T-helper 1 cell (primary cell): Measurements from ENCODE around the gene HDAC4.

Experiments used
- DNase-seq, 5 donors: peaks; one replicate each; pipeline ENCODE4 v3.0.0-alpha.2; 2012 to 2020

The HDAC4 gene

GRCh38 chr2:239307921-239308613 is 92.8 kb downstream of the HDAC4 start:
- DNase-seq: no peak

DNA sequence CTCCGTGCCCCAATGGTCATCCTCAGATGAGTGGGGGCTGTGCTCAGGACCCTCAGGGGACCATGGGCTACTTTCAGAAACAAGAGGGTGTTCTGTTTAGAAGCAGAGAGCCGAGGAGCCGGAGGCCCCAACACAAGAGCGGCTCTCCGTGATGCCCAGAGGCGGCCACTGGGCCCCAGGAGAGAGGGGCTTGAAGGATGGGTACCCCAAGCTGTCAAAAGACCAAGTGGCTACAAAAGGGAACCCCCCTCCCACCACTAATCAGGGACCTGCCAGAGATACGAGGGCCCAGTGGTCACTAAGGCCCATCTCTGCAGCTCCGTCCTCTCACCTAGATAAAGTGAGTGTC is 93.6 kb downstream of the HDAC4 start:
- no peak for DNase-seq

DNA sequence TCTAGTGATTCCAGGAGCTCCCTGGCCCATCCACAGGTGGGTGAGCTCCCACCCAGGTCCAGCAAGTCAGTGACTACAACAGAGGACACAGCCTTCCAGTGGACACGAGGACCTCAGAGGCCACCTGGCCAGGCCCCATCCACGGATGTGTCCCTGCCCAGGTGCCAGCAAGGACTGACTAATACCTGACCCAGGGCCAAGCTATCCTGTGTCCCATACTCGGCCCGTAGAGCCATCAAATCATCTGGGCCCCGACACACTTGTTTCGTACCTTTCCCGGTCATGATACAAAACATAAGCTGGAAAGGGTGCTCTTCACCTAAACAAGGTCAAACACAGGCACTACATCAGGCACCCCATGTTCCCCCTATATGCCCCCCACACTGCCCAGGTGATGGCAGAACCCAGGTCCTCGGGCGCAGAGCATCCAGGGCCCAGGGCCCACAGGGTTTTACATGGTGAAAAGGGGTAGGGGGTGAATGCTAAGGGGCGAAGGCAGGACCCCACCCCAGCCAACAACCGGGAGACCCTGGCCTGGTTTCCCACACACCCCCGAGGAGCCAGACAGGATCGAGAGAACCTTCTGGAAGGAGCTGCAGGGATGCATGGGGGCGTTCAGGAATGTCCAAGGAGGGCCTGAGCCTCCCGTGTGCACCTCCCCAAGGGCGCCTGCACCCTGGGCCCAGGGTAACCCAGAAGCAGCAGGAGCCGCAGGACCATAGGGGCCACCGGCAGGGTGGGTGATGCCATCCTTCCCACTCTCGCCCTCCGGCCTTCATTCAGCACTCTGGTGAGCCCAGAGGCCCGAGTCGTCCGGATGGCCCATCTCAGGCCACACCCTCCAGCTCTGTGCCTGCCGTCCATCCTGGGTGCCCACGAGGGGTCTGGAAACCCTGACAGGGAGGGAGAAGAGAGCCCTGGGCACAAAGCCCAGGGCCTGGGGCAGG is 94.3 kb downstream of the HDAC4 start:
- no peak for DNase-seq

GRCh38 chr2:239305771-239306170 is 95.0 kb downstream of the HDAC4 start:
- no peak for DNase-seq

DNA sequence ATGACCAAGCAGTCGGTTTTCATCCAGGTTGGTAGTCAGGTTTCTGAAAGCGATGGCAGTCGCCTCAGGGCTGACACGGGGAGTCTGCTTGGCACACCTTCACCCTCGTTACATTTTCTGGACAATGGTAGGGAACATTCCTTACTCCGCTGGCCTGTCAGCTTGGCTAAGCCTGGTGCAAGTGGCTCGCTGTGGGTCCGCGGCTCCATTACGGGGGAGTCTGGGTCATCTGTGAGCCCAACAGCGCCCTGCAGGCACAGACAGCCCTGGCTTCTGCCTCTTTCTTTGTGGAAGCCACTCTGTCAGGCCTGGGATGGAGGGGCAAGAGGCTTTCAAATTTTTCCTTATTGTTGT is 95.6 kb downstream of the HDAC4 start:
- no peak for DNase-seq

GRCh38 chr2:239304533-239305221 is 96.1 kb downstream of the HDAC4 start:
- DNase-seq: no peak

DNA sequence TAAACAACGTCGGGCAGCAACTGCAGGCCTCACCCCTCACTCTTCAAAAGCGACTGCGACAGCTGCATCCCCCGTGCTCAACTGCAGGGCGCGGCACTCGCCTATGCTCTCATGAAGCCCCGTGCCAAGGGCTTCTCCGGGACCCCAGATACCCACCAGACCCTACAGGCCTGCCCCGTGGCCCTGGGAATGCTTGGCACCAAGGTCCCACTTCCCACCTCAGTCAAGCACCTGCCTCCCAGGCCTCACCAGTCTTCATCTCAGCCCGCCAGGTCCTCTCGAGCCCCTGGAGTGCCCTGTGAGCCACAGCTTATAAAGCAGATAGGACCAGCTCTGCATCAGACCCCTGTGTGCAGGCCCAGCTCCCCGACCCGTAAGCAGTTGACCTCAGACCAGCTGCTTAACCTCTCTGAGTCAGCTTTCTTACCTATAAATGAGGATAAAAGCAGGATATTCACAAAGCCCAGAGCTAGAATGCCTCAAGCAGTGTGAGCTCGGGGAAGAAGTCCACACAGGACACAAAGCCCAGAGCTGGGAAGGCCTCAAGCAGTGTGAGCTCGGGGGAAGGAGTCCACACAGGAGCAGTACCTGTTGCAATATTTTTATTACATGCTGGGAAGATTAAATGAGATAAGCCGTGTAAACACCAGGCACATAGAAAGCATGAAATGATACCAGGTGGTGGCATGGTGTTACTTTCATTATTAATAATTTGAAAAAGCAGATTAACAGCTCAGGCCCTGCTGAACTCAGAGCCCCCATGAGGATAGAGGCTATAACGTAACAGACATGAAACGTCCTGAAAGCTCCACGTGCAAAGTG is 96.9 kb downstream of the HDAC4 start:
- DNase-seq: peak in 1 of 5 donors; percentile 76

GRCh38 chr2:239302808-239303557 is 97.8 kb downstream of the HDAC4 start:
- DNase-seq: no peak

- DNase-seq: no peak
Observed at GRCh38 chr2:239302083-239302807, 98.6 kb downstream of the HDAC4 start.

DNA sequence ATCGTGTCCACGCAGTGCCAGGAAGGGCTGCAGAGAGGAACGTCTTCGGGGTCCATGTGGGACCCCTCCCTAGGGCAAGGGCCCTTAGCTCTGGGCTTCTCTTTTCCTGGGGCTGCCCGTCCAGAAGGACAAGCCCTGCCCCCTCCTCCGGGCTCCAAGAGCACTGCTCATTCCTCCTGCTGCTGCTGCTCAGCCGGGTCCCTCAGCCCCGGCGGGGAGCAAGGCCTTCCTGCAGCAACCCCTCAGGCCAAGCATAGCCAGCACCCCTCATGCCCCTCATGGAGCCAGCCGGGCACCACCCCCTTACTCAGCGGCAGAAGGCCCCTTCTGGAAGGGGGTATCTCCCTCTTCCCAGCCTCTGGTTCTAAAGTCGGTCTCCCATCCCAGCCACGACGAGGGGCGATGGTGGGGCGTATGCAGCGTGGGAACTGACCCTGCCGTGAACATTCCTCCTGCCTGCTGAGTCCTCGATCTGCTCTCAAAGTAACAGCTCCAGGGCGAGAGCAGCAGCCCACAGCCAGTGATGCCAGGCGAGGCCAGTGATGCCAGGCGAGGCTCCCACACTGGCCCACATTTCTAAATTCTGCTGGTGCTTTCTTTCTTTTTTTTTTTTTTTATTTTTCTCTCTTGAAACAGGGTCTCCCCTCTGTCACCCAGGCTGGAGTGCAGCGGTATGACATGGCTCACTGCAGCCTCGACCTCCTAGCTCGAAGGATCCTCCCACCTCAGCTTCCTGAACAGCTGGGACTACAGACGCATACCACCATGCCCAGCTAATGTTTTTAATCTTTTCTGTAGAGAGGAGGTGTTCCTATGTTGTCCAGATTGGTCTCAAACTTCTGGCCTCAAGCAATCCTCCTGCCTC is 99.7 kb downstream of the HDAC4 start:
- no peak for DNase-seq

- DNase-seq: no peak
Observed at GRCh38 chr2:239300242-239300641, 100.6 kb downstream of the HDAC4 start.

- no peak for DNase-seq
Observed at GRCh38 chr2:239299218-239299939, 101.4 kb downstream of the HDAC4 start.

DNA sequence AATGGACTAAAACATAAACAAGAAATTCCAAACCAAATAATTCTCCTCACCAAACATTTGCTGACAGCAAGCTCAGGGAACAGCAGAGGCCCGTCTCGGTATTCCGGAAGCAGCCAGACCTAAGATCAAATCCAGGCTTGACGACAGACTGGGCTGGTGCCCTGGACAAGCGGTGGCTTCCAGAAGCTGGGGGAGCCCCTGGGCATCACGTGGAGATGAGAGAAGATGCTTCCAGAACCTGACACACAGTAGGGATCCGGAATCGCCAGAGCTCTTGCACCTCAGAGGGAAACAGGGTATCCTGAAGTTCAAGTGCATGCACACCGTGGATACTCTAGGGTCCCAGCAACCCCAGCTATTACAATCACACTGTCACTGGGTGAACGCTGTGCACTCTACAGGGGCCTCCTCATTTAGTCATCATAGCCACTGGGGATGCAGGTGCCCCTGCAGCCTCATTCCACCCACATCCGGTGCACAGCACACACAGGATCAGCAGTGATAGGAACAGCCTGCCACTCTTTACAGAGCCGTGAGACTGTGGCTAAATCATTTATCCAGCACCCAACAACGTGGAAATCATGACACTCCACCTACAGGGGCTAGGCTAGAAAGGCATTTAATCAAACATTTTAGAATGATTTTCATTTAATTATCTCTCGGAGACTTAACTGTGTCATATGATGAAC is 102.6 kb downstream of the HDAC4 start:
- peak in 4 of 5 donors; percentile 57 to 84 (median 64) for DNase-seq

GRCh38 chr2:239297142-239298004 is 103.4 kb downstream of the HDAC4 start:
- DNase-seq: no peak

- DNase-seq: no peak
Observed at GRCh38 chr2:239296020-239296932, 104.5 kb downstream of the HDAC4 start.

GRCh38 chr2:239295377-239296019 is 105.3 kb downstream of the HDAC4 start:
- no peak for DNase-seq
